A549 treated with CpdA at 1 μM for 4 hours (cell line): ENCODE results near the gene NUP50. TPM values are rescaled to one million over a fixed set of nuclear protein-coding genes. Genes with fewer than 3 reads are reported as not detected.

Source experiments
- total RNA-seq: library from RNA; stranded (reverse); fragments of 200-300 nt; extraction: Qiagen RNA extraction; gene quantifications from 5 replicates; pipeline ENCODE4 v1.2.3, GENCODE V29; 2022; ENCODE audit warnings: low read depth

The NUP50 gene
- 25.0 to 33.8 TPM (median 28.9 TPM) in 5 replicates for total RNA-seq

GRCh38 chr22:45163451-45164269 lies at the start of gene NUP50:
Gene NUP50, plus strand, starts transcription at chr22:45163925. Its CDS starts 4,253 bp downstream, at chr22:45168178.

Other genes with a start within 250 kb of the NUP50 start
- 0.57 to 1.9 TPM (median 0.89 TPM) in 5 replicates for gene PHF21B, start 153.9 kb upstream of the NUP50 start, total RNA-seq
- 73.5 to 98.0 TPM (median 94.6 TPM) in 5 replicates for gene KIAA0930, start 77.0 kb downstream of the NUP50 start, total RNA-seq
- not detected in 5 replicates for gene UPK3A, start 121.0 kb downstream of the NUP50 start, total RNA-seq
- gene FAM118A, start 146.0 kb downstream of the NUP50 start, total RNA-seq = 8.0 to 13.5 TPM (median 10.9 TPM) in 5 replicates
- 0.02 to 0.04 TPM in 2 of 5 replicates, not detected in the others for gene SMC1B, start 249.7 kb downstream of the NUP50 start, total RNA-seq
- gene RIBC2, start 249.8 kb downstream of the NUP50 start, total RNA-seq = 1.7 to 3.2 TPM (median 2.2 TPM) in 5 replicates